PFSK-1 (cell line): ENCODE results near the gene HNF1B.

Source experiments
- FOXP2 ChIP-seq: optimal IDR thresholded peaks from 2 replicates; pipeline ENCODE3; 2011; ENCODE audit warnings: borderline replicate concordance, control low read depth, inconsistent platforms; ENCODE audit not compliant: insufficient read depth; ENCODE audit errors: extremely low read length, extremely low read depth
- POLR2AphosphoS5 ChIP-seq: IDR thresholded peaks from 2 replicates; pipeline ENCODE4 v1.6.1; 2012; ENCODE audit warnings: low read depth, mild to moderate bottlenecking, control low read depth, low read length, moderate library complexity
- REST ChIP-seq, 2 experiments: IDR thresholded peaks; 2 replicates each; pipeline versions ENCODE4 v1.6.1 to v1.8.0; 2011 to 2012; ENCODE audit warnings: low read depth in 2 of 2, low read length in 2 of 2, control low read depth in 1 of 2, inconsistent platforms in 1 of 2, mild to moderate bottlenecking in 1 of 2, moderate library complexity in 1 of 2; ENCODE audit not compliant: insufficient read depth in 1 of 2
- SIN3A ChIP-seq: IDR thresholded peaks from 2 replicates; pipeline ENCODE4 v1.6.1; 2012; ENCODE audit warnings: mild to moderate bottlenecking, low read length, moderate library complexity, borderline replicate concordance; ENCODE audit not compliant: insufficient read depth
- TAF1 ChIP-seq: IDR thresholded peaks from 2 replicates; pipeline ENCODE4 v1.6.1; 2012; ENCODE audit warnings: low read length, control low read depth, borderline replicate concordance; ENCODE audit not compliant: insufficient read depth

The HNF1B gene

GRCh38 chr17:37708616-37709212 is 36.1 kb downstream of the HNF1B start:
- TF ChIP-seq SIN3A: no peak
- TF ChIP-seq REST (IDR thresholded peaks at IDR 0.05; ENCODE audit: insufficient read depth in 1 of 2, low read depth in 2 of 2, low read length in 2 of 2): no peak
- no peak for TF ChIP-seq POLR2AphosphoS5
- TF ChIP-seq TAF1: no peak
- TF ChIP-seq FOXP2: no peak

GRCh38 chr17:37708008-37708615 is 36.7 kb downstream of the HNF1B start:
- TF ChIP-seq TAF1 (no peak), SIN3A (no peak), FOXP2 (no peak), REST (IDR thresholded peaks at IDR 0.05; ENCODE audit: insufficient read depth in 1 of 2, low read depth in 2 of 2, low read length in 2 of 2) (no peak), POLR2AphosphoS5 (no peak)

- TF ChIP-seq TAF1: no peak
- no peak for TF ChIP-seq FOXP2
- no peak for TF ChIP-seq REST (IDR thresholded peaks at IDR 0.05; ENCODE audit: insufficient read depth in 1 of 2, low read depth in 2 of 2, low read length in 2 of 2)
- TF ChIP-seq POLR2AphosphoS5: no peak
- TF ChIP-seq SIN3A: no peak
These were observed 38.4 kb downstream of the HNF1B start for GRCh38 chr17:37706446-37706845.

- TF ChIP-seq SIN3A (no peak), REST (IDR thresholded peaks at IDR 0.05; ENCODE audit: insufficient read depth in 1 of 2, low read depth in 2 of 2, low read length in 2 of 2) (no peak), FOXP2 (no peak), TAF1 (no peak), POLR2AphosphoS5 (no peak)
These were observed 42.3 kb downstream of the HNF1B start for GRCh38 chr17:37702598-37702997.

GRCh38 chr17:37701496-37701898 is 43.4 kb downstream of the HNF1B start:
- TF ChIP-seq TAF1: no peak
- TF ChIP-seq REST (IDR thresholded peaks at IDR 0.05; ENCODE audit: insufficient read depth in 1 of 2, low read depth in 2 of 2, low read length in 2 of 2): no peak
- no peak for TF ChIP-seq SIN3A
- TF ChIP-seq POLR2AphosphoS5: no peak
- no peak for TF ChIP-seq FOXP2
